CD4-positive, alpha-beta T cell treated with Interleukin-17A for 4 hours (primary cell): ENCODE data around the gene MAGED4.
"Not testable (repeated sequence)": the region's sequence is repeated elsewhere in the genome, so short reads cannot be mapped to it uniquely, and the experiment has no call there.

Experiments
- DNase-seq: peaks from one replicate; pipeline ENCODE4 v3.0.0-alpha.2; 2020; ENCODE audit warnings: mixed read lengths

The MAGED4 gene

GRCh38 chrX:52184440-52185077 lies at the start of gene MAGED4:
TSS of gene MAGED4 (plus strand) at chrX:52184888. CDS start at chrX:52185923, 1,035 bp downstream.
- not testable (repeated sequence) for DNase-seq

GRCh38 chrX:52138830-52139544 lies 45.7 kb upstream of the MAGED4 start:
- DNase-seq = no peak

- no peak for DNase-seq
These were observed 45.2 kb upstream of the MAGED4 start for GRCh38 chrX:52139545-52139895.

- DNase-seq = no peak
These were observed 44.7 kb upstream of the MAGED4 start for GRCh38 chrX:52140020-52140419.

GRCh38 chrX:52150667-52151066 lies 34.0 kb upstream of the MAGED4 start:
- not testable (repeated sequence) for DNase-seq

- DNase-seq = not testable (repeated sequence)
These were observed 24.5 kb upstream of the MAGED4 start for GRCh38 chrX:52160140-52160539.

- DNase-seq = no peak
These were observed 17.8 kb upstream of the MAGED4 start for GRCh38 chrX:52166840-52167239.

GRCh38 chrX:52171055-52171454 lies 13.6 kb upstream of the MAGED4 start:
- DNase-seq = not testable (repeated sequence)

GRCh38 chrX:52185078-52185453 lies 378 bp downstream of the MAGED4 start:
- DNase-seq = not testable (repeated sequence)

- DNase-seq = not testable (repeated sequence)
These were observed 26.7 kb downstream of the MAGED4 start for GRCh38 chrX:52211405-52211804.

- DNase-seq = no peak
These were observed 28.6 kb downstream of the MAGED4 start for GRCh38 chrX:52213276-52213675.

GRCh38 chrX:52216541-52216940 lies 31.9 kb downstream of the MAGED4 start:
- DNase-seq = no peak

GRCh38 chrX:52217494-52218160 lies 32.9 kb downstream of the MAGED4 start:
- no peak for DNase-seq

GRCh38 chrX:52220936-52221335 lies 36.2 kb downstream of the MAGED4 start:
- DNase-seq = no peak
